Measurements from ENCODE around the gene ANKRD2. TPM values are rescaled to one million over a fixed set of nuclear protein-coding genes. Genes with fewer than 3 reads are reported as not detected.
"Not testable (repeated sequence)": the region's sequence is repeated elsewhere in the genome, so short reads cannot be mapped to it uniquely, and the experiment has no call there.

Gene ANKRD2
- total and polyA plus RNA-seq, 2 experiments from 2014 or later, result not detected

- Histone ChIP-seq H3K9me3 (ENCODE audit: low read depth) (no peaks in the 10 kb centered on the region), H3K4me3 (no peak overlapping the region), H2AFZ (no peak overlapping the region), H3K27ac (no peak overlapping the region), H3K9ac (no peak overlapping the region), H3K27me3 (replicated peaks; ENCODE audit: insufficient read depth) (no peaks in the 10 kb centered on the region), H4K20me1 (ENCODE audit: insufficient read depth) (no peaks in the 10 kb centered on the region), H3K4me1 (ENCODE audit: insufficient read depth) (peaks cover 14% of the 10 kb centered on the region), H3K79me2 (ENCODE audit: insufficient read depth) (no peaks in the 10 kb centered on the region), H3K9me2 (ENCODE audit: insufficient read depth) (no peaks in the 10 kb centered on the region), H3K36me3 (ENCODE audit: low read depth) (no peaks in the 10 kb centered on the region), H3K4me2 (ENCODE audit: unreplicated experiment) (no peak overlapping the region), H3F3A (ENCODE audit: insufficient read depth) (no peaks in the 10 kb centered on the region)
- in situ Hi-C loops (cut with MboI), result no loop called here
- TF ChIP-seq EZH2phosphoT487 (IDR thresholded peaks at IDR 0.05; ENCODE audit: insufficient read depth, low read depth) (no peak), EZH2 (IDR thresholded peaks at IDR 0.05; ENCODE audit: insufficient read depth, poor library complexity, severe bottlenecking) (no peak)
- DNase-seq, result peak; percentile 33
- WGBS, 2 experiments (ENCODE audit: low coverage in 1 of 2, low lambda C conversion rate in 2 of 2, missing lambda C conversion rate in 2 of 2), result 74 to 76% methylated on average over 6 of the region's 6 CpGs
Observed at GRCh38 chr10:97575127-97575668, 2.6 kb downstream of the ANKRD2 start.

DNA sequence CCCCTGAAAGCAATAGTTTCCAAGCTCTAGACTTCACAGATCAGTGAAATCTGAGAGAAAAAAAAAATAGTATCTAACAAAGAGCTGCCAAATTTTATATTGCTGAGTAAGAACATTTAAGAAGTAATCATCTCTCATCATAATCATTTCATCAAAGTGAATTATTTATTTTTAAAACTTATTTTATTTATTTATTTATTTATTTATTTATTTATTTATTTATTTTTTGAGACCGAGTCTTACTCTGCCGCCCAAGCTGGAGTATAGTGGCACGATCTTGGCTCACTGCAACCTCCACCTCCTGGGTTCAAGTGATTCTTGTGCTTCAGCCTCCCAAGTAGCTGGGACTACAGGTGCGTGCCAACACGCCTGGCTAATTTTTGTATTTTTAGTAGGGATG is 3.9 kb downstream of the ANKRD2 start:
- H4K20me1 ChIP-seq (ENCODE audit: insufficient read depth); H3F3A ChIP-seq (ENCODE audit: insufficient read depth); H3K27ac ChIP-seq; H3K9me2 ChIP-seq (ENCODE audit: insufficient read depth); H2AFZ ChIP-seq; H3K9me3 ChIP-seq (ENCODE audit: low read depth); DNase-seq; H3K9ac ChIP-seq; in situ Hi-C loops (cut with MboI); H3K27me3 ChIP-seq (replicated peaks; ENCODE audit: insufficient read depth); H3K4me2 ChIP-seq (ENCODE audit: unreplicated experiment); H3K79me2 ChIP-seq (ENCODE audit: insufficient read depth); H3K36me3 ChIP-seq (ENCODE audit: low read depth); H3K4me3 ChIP-seq: not testable (repeated sequence)
- peaks cover 14% of the 10 kb centered on the region for H3K4me1 ChIP-seq (ENCODE audit: insufficient read depth)
- WGBS, 2 experiments (ENCODE audit: low coverage in 1 of 2, low lambda C conversion rate in 2 of 2, missing lambda C conversion rate in 2 of 2), result 62 to 63% methylated on average over 5 of the region's 5 CpGs

- H3F3A ChIP-seq (ENCODE audit: insufficient read depth), result no peaks in the 10 kb centered on the region
- no peaks in the 10 kb centered on the region for H3K79me2 ChIP-seq (ENCODE audit: insufficient read depth)
- no peak overlapping the region for H3K4me2 ChIP-seq (ENCODE audit: unreplicated experiment)
- in situ Hi-C loops (cut with MboI), result no loop called here
- H3K4me1 ChIP-seq (ENCODE audit: insufficient read depth), result peaks cover 14% of the 10 kb centered on the region
- no peaks in the 10 kb centered on the region for H3K9me3 ChIP-seq (ENCODE audit: low read depth)
- no peak overlapping the region for H3K4me3 ChIP-seq
- no peak overlapping the region for H2AFZ ChIP-seq
- no peak overlapping the region for H3K9ac ChIP-seq
- no peaks in the 10 kb centered on the region for H3K9me2 ChIP-seq (ENCODE audit: insufficient read depth)
- no peak for TF ChIP-seq EZH2phosphoT487 (IDR thresholded peaks at IDR 0.05; ENCODE audit: insufficient read depth, low read depth)
- TF ChIP-seq EZH2 (IDR thresholded peaks at IDR 0.05; ENCODE audit: insufficient read depth, poor library complexity, severe bottlenecking), result no peak
- H3K27ac ChIP-seq, result no peak overlapping the region
- H3K36me3 ChIP-seq (ENCODE audit: low read depth), result no peaks in the 10 kb centered on the region
- H3K27me3 ChIP-seq (replicated peaks; ENCODE audit: insufficient read depth), result no peaks in the 10 kb centered on the region
- no peak for DNase-seq
- WGBS, 2 experiments (ENCODE audit: low coverage in 1 of 2, low lambda C conversion rate in 2 of 2, missing lambda C conversion rate in 2 of 2), result 64 to 66% methylated on average over 9 of the region's 9 CpGs
- H4K20me1 ChIP-seq (ENCODE audit: insufficient read depth), result no peaks in the 10 kb centered on the region
Observed at GRCh38 chr10:97577701-97578100, 5.1 kb downstream of the ANKRD2 start.

DNA sequence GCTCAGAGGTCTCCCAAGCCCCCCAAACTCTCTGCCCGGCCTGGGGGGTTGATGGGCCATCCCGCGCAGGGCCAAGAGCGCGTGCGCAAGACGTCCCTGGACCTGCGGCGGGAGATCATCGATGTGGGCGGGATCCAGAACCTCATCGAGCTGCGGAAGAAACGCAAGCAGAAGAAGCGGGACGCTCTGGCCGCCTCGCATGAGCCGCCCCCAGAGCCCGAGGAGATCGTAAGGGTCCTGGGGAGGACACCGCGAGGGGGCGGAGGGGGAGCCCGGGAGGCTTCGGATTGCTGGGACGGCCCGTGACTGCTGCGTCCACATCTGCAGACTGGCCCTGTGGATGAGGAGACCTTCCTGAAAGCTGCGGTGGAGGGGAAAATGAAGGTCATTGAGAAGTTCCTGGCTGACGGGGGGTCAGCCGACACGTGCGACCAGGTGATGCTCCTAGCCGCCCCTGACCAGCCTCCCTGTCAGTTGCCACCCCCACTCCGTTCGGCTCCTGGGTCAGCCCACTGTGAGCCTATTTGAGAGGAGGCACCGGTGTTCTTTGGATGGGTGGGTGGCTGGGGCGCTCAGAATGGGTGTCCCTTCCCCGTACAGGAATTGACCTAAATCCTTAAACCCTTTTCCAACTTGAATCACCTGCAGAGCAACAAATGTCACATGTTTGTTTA is 5.7 kb downstream of the ANKRD2 start:
- no peak for DNase-seq
- Histone ChIP-seq H3K27me3 (replicated peaks; ENCODE audit: insufficient read depth) (no peaks in the 10 kb centered on the region), H3K4me3 (no peak overlapping the region), H3K9me3 (ENCODE audit: low read depth) (no peaks in the 10 kb centered on the region), H3K4me2 (ENCODE audit: unreplicated experiment) (no peak overlapping the region), H3K9me2 (ENCODE audit: insufficient read depth) (no peaks in the 10 kb centered on the region), H3K9ac (no peak overlapping the region), H3K79me2 (ENCODE audit: insufficient read depth) (no peaks in the 10 kb centered on the region), H3K4me1 (ENCODE audit: insufficient read depth) (peaks cover 14% of the 10 kb centered on the region), H4K20me1 (ENCODE audit: insufficient read depth) (no peaks in the 10 kb centered on the region), H3K27ac (no peak overlapping the region), H2AFZ (no peak overlapping the region), H3F3A (ENCODE audit: insufficient read depth) (no peaks in the 10 kb centered on the region), H3K36me3 (ENCODE audit: low read depth) (no peaks in the 10 kb centered on the region)
- 88 to 90% methylated on average over 37 to 40 of the region's 40 CpGs for WGBS, 2 experiments (ENCODE audit: low coverage in 1 of 2, low lambda C conversion rate in 2 of 2, missing lambda C conversion rate in 2 of 2)
- in situ Hi-C loops (cut with MboI), result no loop called here
- no peak for TF ChIP-seq EZH2 (IDR thresholded peaks at IDR 0.05; ENCODE audit: insufficient read depth, poor library complexity, severe bottlenecking)
- TF ChIP-seq EZH2phosphoT487 (IDR thresholded peaks at IDR 0.05; ENCODE audit: insufficient read depth, low read depth), result no peak

Measured in GM23248 (cell line).